ENCODE measurements around the gene KIAA1328. TPM values are rescaled to one million over a fixed set of nuclear protein-coding genes. Genes with fewer than 3 reads are reported as not detected.
"Not testable (repeated sequence)": the region's sequence is repeated elsewhere in the genome, so short reads cannot be mapped to it uniquely, and the experiment has no call there.

The KIAA1328 gene
- total and polyA plus RNA-seq, 8 donors: 2.1 to 5.2 (median 3.6) TPM

DNA sequence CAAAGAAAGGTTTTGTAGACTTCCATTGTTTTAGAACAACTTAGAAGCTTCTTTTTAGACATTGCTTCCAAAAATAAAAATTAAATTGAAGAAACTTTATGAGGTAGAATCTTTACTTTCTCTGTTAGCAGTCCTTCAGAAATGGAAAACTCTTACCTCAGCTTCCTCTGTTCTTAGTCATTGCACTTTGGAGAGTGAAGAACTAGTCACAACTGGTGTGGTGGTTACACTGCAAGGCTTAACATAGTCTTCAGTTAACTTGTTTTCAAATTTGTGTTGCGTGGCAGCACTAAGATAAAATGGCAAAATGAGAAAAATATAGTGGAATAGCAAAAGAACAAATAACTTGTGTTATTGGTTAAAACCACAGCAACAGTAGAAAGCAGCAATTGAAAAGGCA is 332.6 kb downstream of the KIAA1328 start:
- Histone ChIP-seq H3K36me3 (no peaks in the 10 kb centered on the region), H3K4me3 (no peak overlapping the region), H3K27ac (peak overlapping the region in 2 of 4 donors; percentile 48 to 72), H3K4me1 (peaks cover 22 to 23% (median 22%) of the 10 kb centered on the region in 3 donors), H3K9me3 (no peaks in the 10 kb centered on the region), H3K27me3 (no peaks in the 10 kb centered on the region)
- FAIRE-seq: no peak
- no peak for ATAC-seq
- DNase-seq: no peak
- intact Hi-C loops (cut with DNase I): no loop called here
- WGBS, 2 donors: 95 to 98% methylated on average over 1 of the region's 1 CpG
- TF ChIP-seq, protein P1, sequence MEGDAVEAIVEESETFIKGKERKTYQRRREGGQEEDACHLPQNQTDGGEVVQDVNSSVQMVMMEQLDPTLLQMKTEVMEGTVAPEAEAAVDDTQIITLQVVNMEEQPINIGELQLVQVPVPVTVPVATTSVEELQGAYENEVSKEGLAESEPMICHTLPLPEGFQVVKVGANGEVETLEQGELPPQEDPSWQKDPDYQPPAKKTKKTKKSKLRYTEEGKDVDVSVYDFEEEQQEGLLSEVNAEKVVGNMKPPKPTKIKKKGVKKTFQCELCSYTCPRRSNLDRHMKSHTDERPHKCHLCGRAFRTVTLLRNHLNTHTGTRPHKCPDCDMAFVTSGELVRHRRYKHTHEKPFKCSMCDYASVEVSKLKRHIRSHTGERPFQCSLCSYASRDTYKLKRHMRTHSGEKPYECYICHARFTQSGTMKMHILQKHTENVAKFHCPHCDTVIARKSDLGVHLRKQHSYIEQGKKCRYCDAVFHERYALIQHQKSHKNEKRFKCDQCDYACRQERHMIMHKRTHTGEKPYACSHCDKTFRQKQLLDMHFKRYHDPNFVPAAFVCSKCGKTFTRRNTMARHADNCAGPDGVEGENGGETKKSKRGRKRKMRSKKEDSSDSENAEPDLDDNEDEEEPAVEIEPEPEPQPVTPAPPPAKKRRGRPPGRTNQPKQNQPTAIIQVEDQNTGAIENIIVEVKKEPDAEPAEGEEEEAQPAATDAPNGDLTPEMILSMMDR (IDR thresholded peaks at IDR 0.05): no peak

DNA sequence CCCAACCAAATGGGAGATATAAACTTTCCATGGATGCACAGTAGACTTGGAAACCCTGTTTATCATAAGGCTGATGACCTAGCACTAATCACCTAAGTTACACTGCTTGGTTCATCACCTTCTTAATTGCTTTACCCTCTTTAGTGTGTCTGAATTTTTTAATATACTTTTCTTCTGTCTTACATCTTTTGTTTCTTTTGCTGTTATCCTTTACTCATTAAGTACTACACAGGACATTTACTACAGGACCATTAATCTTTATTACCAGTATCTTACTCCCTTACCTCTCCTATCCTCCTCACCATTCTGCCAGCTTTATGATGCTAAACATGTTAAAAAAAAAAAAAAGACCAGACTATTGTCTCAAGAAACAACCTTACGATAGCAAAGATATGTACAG is 333.6 kb downstream of the KIAA1328 start:
- DNase-seq (no peak), FAIRE-seq (no peak), ATAC-seq (no peak)
- TF ChIP-seq, protein P1 (IDR thresholded peaks at IDR 0.05): no peak
- H3K4me3 ChIP-seq: no peak overlapping the region
- no peaks in the 10 kb centered on the region for H3K27me3 ChIP-seq
- no peak overlapping the region for H3K27ac ChIP-seq
- H3K36me3 ChIP-seq: no peaks in the 10 kb centered on the region
- intact Hi-C loops (cut with DNase I): no loop called here
- H3K4me1 ChIP-seq: peaks cover 16 to 23% (median 22%) of the 10 kb centered on the region in 3 donors
- 95 to 97% methylated on average over 1 of the region's 1 CpG for WGBS, 2 donors
- no peaks in the 10 kb centered on the region for H3K9me3 ChIP-seq

DNA sequence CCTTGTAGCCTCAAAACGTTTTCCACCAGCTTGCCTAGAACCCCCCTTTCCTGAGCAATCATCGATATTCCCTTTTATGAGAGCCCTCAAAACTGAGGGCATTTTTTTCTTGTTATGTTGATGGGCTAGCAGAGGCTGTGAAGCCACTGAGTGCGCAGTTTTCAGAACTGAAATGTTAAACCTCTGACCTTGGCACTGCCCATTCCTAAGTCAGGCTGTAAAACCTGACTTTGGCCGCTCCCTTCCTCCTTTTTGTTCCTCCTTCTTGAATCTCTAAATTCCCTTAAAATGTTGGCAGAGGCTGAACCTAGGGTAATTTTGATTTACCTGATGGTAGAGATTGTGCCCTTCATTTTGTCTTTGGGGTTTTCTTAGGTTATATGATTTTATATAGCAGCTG is 334.2 kb downstream of the KIAA1328 start:
- Histone ChIP-seq H3K4me1 (peaks cover 16 to 23% (median 22%) of the 10 kb centered on the region in 3 donors), H3K36me3 (no peaks in the 10 kb centered on the region), H3K27me3 (no peaks in the 10 kb centered on the region), H3K4me3 (no peak overlapping the region), H3K27ac (no peak overlapping the region), H3K9me3 (no peaks in the 10 kb centered on the region)
- ATAC-seq (no peak), FAIRE-seq (no peak), DNase-seq (no peak)
- intact Hi-C loops (cut with DNase I): no loop called here
- 89 to 90% methylated on average over 4 of the region's 4 CpGs for WGBS, 2 donors
- TF ChIP-seq, protein P1 (IDR thresholded peaks at IDR 0.05): no peak

DNA sequence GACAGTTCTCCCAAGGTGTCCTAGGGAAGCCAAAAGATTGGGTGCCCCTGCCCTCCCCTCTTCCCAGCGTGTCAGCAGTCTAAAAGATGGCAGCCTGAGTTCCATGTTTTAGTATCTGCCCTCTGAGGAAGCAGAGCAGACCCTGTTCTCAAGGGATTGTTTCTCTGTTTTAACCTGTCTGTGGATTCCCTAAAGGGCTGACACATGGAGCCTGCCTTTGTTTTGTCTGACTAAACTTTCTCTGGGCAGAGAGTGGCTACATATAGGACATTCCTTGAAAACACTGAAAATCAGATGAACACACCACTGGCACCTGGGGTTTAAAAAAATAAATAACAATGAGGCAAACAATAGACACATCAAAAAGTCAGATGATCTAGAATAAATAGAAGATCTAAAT is 337.6 kb downstream of the KIAA1328 start:
- ATAC-seq: no peak
- H3K4me3 ChIP-seq: no peak overlapping the region
- peaks cover 0 to 4% (median 1%) of the 10 kb centered on the region in 3 donors for H3K4me1 ChIP-seq
- H3K9me3 ChIP-seq: no peaks in the 10 kb centered on the region
- intact Hi-C loops (cut with DNase I): no loop called here
- no peak for DNase-seq
- FAIRE-seq: no peak
- 97 to 100% methylated on average over 1 of the region's 1 CpG for WGBS, 2 donors
- no peak overlapping the region for H3K27ac ChIP-seq
- H3K36me3 ChIP-seq: no peaks in the 10 kb centered on the region
- no peaks in the 10 kb centered on the region for H3K27me3 ChIP-seq
- TF ChIP-seq, protein P1 (IDR thresholded peaks at IDR 0.05): no peak

DNA sequence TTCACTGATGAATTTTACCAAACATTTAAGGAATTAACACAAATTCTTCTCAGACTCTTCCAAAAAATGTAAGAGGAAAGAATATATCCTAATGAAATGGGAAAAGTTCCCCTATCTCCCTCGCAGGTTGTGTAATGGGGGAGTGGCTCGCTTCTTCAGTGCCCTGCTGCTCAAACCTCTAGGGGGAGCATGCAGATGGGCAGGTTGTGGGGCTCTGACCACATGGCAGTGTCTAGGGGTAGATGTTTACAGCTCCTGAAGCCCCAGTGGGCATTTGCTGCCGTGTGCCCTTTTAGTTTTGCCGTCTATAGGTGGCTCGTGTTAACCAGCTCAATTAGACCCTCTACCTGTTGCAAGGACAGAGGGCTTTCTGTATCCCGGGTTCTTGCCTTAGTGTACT is 338.0 kb downstream of the KIAA1328 start:
- FAIRE-seq; H3K4me1 ChIP-seq; H3K9me3 ChIP-seq; DNase-seq; H3K27ac ChIP-seq; H3K27me3 ChIP-seq; ATAC-seq; H3K4me3 ChIP-seq; intact Hi-C loops (cut with DNase I); H3K36me3 ChIP-seq: not testable (repeated sequence)
- 90 to 95% methylated on average over 6 of the region's 6 CpGs for WGBS, 2 donors

DNA sequence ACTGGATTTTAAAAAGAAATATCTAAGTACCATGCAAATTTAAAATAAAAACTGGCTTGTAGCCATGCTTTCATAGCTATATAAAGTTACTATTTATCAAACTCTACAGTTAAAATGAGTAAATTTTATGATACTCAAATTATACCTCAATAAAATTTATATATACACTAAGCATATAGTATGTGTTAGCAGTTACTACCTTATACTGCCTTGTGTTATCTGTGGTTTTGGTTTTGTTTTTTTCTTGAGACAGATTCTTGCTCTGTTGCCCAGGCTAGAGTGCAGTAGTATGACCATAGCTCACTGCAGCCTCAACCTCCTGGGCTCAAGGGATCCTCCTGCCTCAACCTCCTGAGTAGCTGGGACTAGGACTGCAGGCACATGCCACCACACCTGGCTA is 342.1 kb downstream of the KIAA1328 start:
- FAIRE-seq (no peak), ATAC-seq (no peak), DNase-seq (no peak)
- no peaks in the 10 kb centered on the region for H3K36me3 ChIP-seq
- no peaks in the 10 kb centered on the region for H3K9me3 ChIP-seq
- H3K4me1 ChIP-seq: no peaks in the 10 kb centered on the region
- H3K4me3 ChIP-seq: no peak overlapping the region
- intact Hi-C loops (cut with DNase I): no loop called here
- no peak overlapping the region for H3K27ac ChIP-seq
- TF ChIP-seq, protein P1 (IDR thresholded peaks at IDR 0.05): no peak
- no peaks in the 10 kb centered on the region for H3K27me3 ChIP-seq
